ENCODE data around the gene MDH1.
A peak's percentile ranks its signal among the peaks of the same experiment; 100 is the strongest.
"Not testable (repeated sequence)": the region's sequence is repeated elsewhere in the genome, so short reads cannot be mapped to it uniquely, and the experiment has no call there.

MDH1 gene

GRCh38 chr2:63613391-63613901 is 24.7 kb downstream of the MDH1 start:
- no peak for TF ChIP-seq CTCF (IDR thresholded peaks at IDR 0.05; ENCODE audit: insufficient read depth, low read length, missing control alignments)
- POLR2A ChIA-PET: no interaction called here

GRCh38 chr2:63614448-63614968 is 25.7 kb downstream of the MDH1 start:
- CTCF ChIA-PET: no interaction called here

More at GRCh38 chr2:63613391-63613901, 24.7 kb downstream of the MDH1 start:
- DNase-seq (ENCODE audit: low read depth, low spot score): no peak
- H3K4me3 ChIP-seq (ENCODE audit: low read depth, low read length): no peak overlapping the region
- CTCF ChIA-PET: no interaction called here

GRCh38 chr2:63614983-63615945 is 26.5 kb downstream of the MDH1 start:
- ChIA-PET CTCF (no interaction called here), POLR2A (no interaction called here)
- no peak for DNase-seq (ENCODE audit: low read depth, low spot score)
- no peak overlapping the region for H3K4me3 ChIP-seq (ENCODE audit: low read depth, low read length)
- TF ChIP-seq CTCF (IDR thresholded peaks at IDR 0.05; ENCODE audit: insufficient read depth, low read length, missing control alignments): no peak

More at GRCh38 chr2:63614448-63614968, 25.7 kb downstream of the MDH1 start:
- H3K4me3 ChIP-seq (ENCODE audit: low read depth, low read length): no peak overlapping the region
- TF ChIP-seq CTCF (IDR thresholded peaks at IDR 0.05; ENCODE audit: insufficient read depth, low read length, missing control alignments): no peak
- POLR2A ChIA-PET: no interaction called here
- peak; percentile 71 for DNase-seq (ENCODE audit: low read depth, low spot score)

- H3K4me3 ChIP-seq (ENCODE audit: low read depth, low read length): no peak overlapping the region
- POLR2A ChIA-PET: no interaction called here
- TF ChIP-seq CTCF (IDR thresholded peaks at IDR 0.05; ENCODE audit: insufficient read depth, low read length, missing control alignments): no peak
Observed at GRCh38 chr2:63617366-63617765, 28.6 kb downstream of the MDH1 start.

GRCh38 chr2:63619328-63619727 is 30.6 kb downstream of the MDH1 start:
- no peak for TF ChIP-seq CTCF (IDR thresholded peaks at IDR 0.05; ENCODE audit: insufficient read depth, low read length, missing control alignments)
- CTCF ChIA-PET: no interaction called here
- DNase-seq (ENCODE audit: low read depth, low spot score): no peak

More at GRCh38 chr2:63617366-63617765, 28.6 kb downstream of the MDH1 start:
- DNase-seq (ENCODE audit: low read depth, low spot score): no peak
- CTCF ChIA-PET: no interaction called here

GRCh38 chr2:63622751-63623150 is 34.0 kb downstream of the MDH1 start:
- ChIA-PET POLR2A (no interaction called here), CTCF (no interaction called here)
- H3K4me3 ChIP-seq (ENCODE audit: low read depth, low read length): no peak overlapping the region
- no peak for DNase-seq (ENCODE audit: low read depth, low spot score)
- TF ChIP-seq CTCF (IDR thresholded peaks at IDR 0.05; ENCODE audit: insufficient read depth, low read length, missing control alignments): no peak

More at GRCh38 chr2:63619328-63619727, 30.6 kb downstream of the MDH1 start:
- POLR2A ChIA-PET: interaction anchor here (0.8 kb wide), 1 partner anchor 249 kb away, joined by 4 read pairs; no protein-coding TSS in a partner anchor
- no peak overlapping the region for H3K4me3 ChIP-seq (ENCODE audit: low read depth, low read length)

GRCh38 chr2:63623763-63624162 is 35.0 kb downstream of the MDH1 start:
- POLR2A ChIA-PET; DNase-seq (ENCODE audit: low read depth, low spot score); H3K4me3 ChIP-seq (ENCODE audit: low read depth, low read length); CTCF ChIA-PET: not testable (repeated sequence)
